GM12878 (cell line): ENCODE measurements around the gene SSBP3. TPM values are rescaled to one million over a fixed set of nuclear protein-coding genes. Genes with fewer than 3 reads are reported as not detected.

Experiments
- ATAC-seq: fragments of 200-7000 bp; cut with Tn5 transposase; 3 replicates; pipeline ENCODE4 v1.9.1; 2020; ENCODE audit warnings: mild to moderate bottlenecking, moderate library complexity
- BruUV-seq: library from RNA; stranded (reverse); fragments of 400-500 nt; replicated peaks from 2 replicates; lab custom pipeline; 2021; lab: Mats Ljungman, UMichigan
- CTCF ChIA-PET: fragments of 300-600 bp; sonication (Branson Sonifier 250); formaldehyde crosslinking; extraction: SDS; loops from one replicate; lab custom pipeline; 2021; ENCODE audit warnings: inconsistent platforms; lab: Yijun Ruan, JAX
- POLR2A ChIA-PET: fragments of 350-600 bp; formaldehyde crosslinking; extraction: SDS; loops from one replicate; lab custom pipeline; 2021; ENCODE audit warnings: inconsistent platforms; lab: Charles Lee
- RAD21 ChIA-PET: fragments of 300-600 bp; sonication (Branson Sonifier 250); formaldehyde crosslinking; loops from one replicate; lab custom pipeline; 2023; ENCODE audit warnings: antibody characterized with exemption; ENCODE audit not compliant: unreplicated experiment; lab: Charles Lee
- SMC1A ChIA-PET: fragments of 300-600 bp; sonication (Branson Sonifier 250); formaldehyde crosslinking; loops from one replicate; lab custom pipeline; 2023; ENCODE audit not compliant: unreplicated experiment, uncharacterized antibody; lab: Charles Lee
- DNase-seq: peaks from one replicate; pipeline ENCODE4 v3.0.0-alpha.2; 2011; ENCODE audit warnings: low read depth, low spot score
- FAIRE-seq: peaks from 3 replicates; lab custom pipeline; 2011; peaks lifted over from hg19 to GRCh38; lab: Jason Lieb, UNC
- H2AFZ ChIP-seq: 2 replicates; pipeline ENCODE4 v1.6.0; 2011; ENCODE audit warnings: low read depth, low read length, control low read depth; ENCODE audit not compliant: control insufficient read depth
- H3K27ac ChIP-seq: 2 replicates; pipeline ENCODE4 v1.5.1; 2011; ENCODE audit warnings: control low read depth; ENCODE audit not compliant: control insufficient read depth, insufficient read depth
- H3K27me3 ChIP-seq, 2 experiments: replicated peaks in 1 of 2; 2 replicates each; pipeline versions ENCODE4 v1.6.0 to v1.6.1; 2011; ENCODE audit warnings: low read length in 1 of 2; ENCODE audit not compliant: control insufficient read depth in 2 of 2, insufficient read depth in 2 of 2
- H3K36me3 ChIP-seq, 2 experiments: 2 replicates each; pipeline ENCODE4 v1.5.1; 2011; ENCODE audit warnings: low read length in 1 of 2; ENCODE audit not compliant: control insufficient read depth in 2 of 2, insufficient read depth in 2 of 2
- H3K4me1 ChIP-seq: 2 replicates; pipeline ENCODE4 v1.6.1; 2011; ENCODE audit warnings: mild to moderate bottlenecking, low read length, moderate library complexity, mixed read lengths; ENCODE audit not compliant: control insufficient read depth, insufficient read depth
- H3K4me2 ChIP-seq: 2 replicates; pipeline ENCODE4 v1.6.0; 2011; ENCODE audit warnings: control low read depth; ENCODE audit not compliant: control insufficient read depth, insufficient read depth
- H3K4me3 ChIP-seq: fragments of 200-600 bp; sonication (generic); 2 replicates; pipeline ENCODE4 v1.5.1; 2016
- H3K79me2 ChIP-seq: 2 replicates; pipeline ENCODE4 v1.6.0; 2011; ENCODE audit warnings: low read length; ENCODE audit not compliant: control insufficient read depth, insufficient read depth
- H3K9ac ChIP-seq: 2 replicates; pipeline ENCODE4 v1.8.0; 2011; ENCODE audit warnings: low read length, control low read depth, mixed read lengths; ENCODE audit not compliant: control insufficient read depth, insufficient read depth
- H3K9me3 ChIP-seq: replicated peaks from 3 replicates; pipeline ENCODE4 v1.5.1; 2011; ENCODE audit warnings: mild to moderate bottlenecking, low read length; ENCODE audit not compliant: control insufficient read depth, insufficient read depth
- H4K20me1 ChIP-seq: 2 replicates; pipeline ENCODE4 v1.6.0; 2011; ENCODE audit not compliant: control insufficient read depth, insufficient read depth
- GATAD2B ChIP-seq: fragments of 450-650 bp; conservative IDR thresholded peaks from 2 replicates; pipeline ENCODE4 v1.6.1; 2017; ENCODE audit warnings: low read depth, mild to moderate bottlenecking, moderate library complexity
- HDAC2 ChIP-seq: fragments of 200-600 bp; sonication (generic); IDR thresholded peaks from 2 replicates; pipeline ENCODE4 v1.6.1; 2017
- KAT2A ChIP-seq: conservative IDR thresholded peaks from 2 replicates; pipeline ENCODE4 v1.6.1; 2011; ENCODE audit warnings: low read depth, low read length; ENCODE audit not compliant: control insufficient read depth
- MEF2B ChIP-seq: fragments of 450-650 bp; IDR thresholded peaks from 2 replicates; pipeline ENCODE4 v1.6.1; 2018; ENCODE audit warnings: mild to moderate bottlenecking, moderate library complexity; ENCODE audit not compliant: partially characterized antibody, poor library complexity, severe bottlenecking
- MYC ChIP-seq: IDR thresholded peaks from 2 replicates; pipeline ENCODE4 v1.6.1; 2011; ENCODE audit warnings: mild to moderate bottlenecking, low read length, moderate library complexity, inconsistent platforms; ENCODE audit not compliant: insufficient read depth, insufficient replicate concordance, insufficient read length, severe bottlenecking
- POLR2AphosphoS2 ChIP-seq: IDR thresholded peaks from 2 replicates; pipeline ENCODE4 v1.6.1; 2011; ENCODE audit warnings: low read depth, mild to moderate bottlenecking, low read length, improper control_type of control experiment, moderate library complexity
- RUNX3 ChIP-seq: IDR thresholded peaks from 2 replicates; pipeline ENCODE4 v1.6.1; 2012; ENCODE audit warnings: low read length, inconsistent platforms
- SIX5 ChIP-seq: IDR thresholded peaks from 2 replicates; pipeline ENCODE4 v1.6.1; 2011; ENCODE audit warnings: mild to moderate bottlenecking, low read depth, low read length, moderate library complexity; ENCODE audit not compliant: severe bottlenecking
- SPI1 ChIP-seq: IDR thresholded peaks from 2 replicates; pipeline ENCODE4 v1.6.1; 2011; ENCODE audit warnings: low read depth, mild to moderate bottlenecking, low read length, moderate library complexity, borderline replicate concordance; ENCODE audit not compliant: insufficient read depth
- SRF ChIP-seq, 2 experiments: IDR thresholded peaks; 2 replicates each; pipeline ENCODE4 v1.6.1; 2011; ENCODE audit warnings: low read depth in 2 of 2, low read length in 2 of 2, mild to moderate bottlenecking in 1 of 2, moderate library complexity in 1 of 2
- STAT3 ChIP-seq: IDR thresholded peaks from 2 replicates; pipeline ENCODE4 v1.6.1; 2011; ENCODE audit warnings: low read depth, low read length, improper control_type of control experiment
- SUPT20H ChIP-seq: IDR thresholded peaks from 2 replicates; pipeline ENCODE4 v1.6.1; 2011; ENCODE audit warnings: low read depth, mild to moderate bottlenecking, low read length, moderate library complexity, borderline replicate concordance; ENCODE audit not compliant: control insufficient read depth
- TBL1XR1 ChIP-seq: IDR thresholded peaks from 2 replicates; pipeline ENCODE4 v1.6.1; 2012; ENCODE audit warnings: low read depth, low read length, improper control_type of control experiment
- ZSCAN29 ChIP-seq: fragments of 450-650 bp; IDR thresholded peaks from 2 replicates; pipeline ENCODE4 v1.6.1; 2017; ENCODE audit warnings: mild to moderate bottlenecking, moderate library complexity
- WGBS: methylation state at CpG from one replicate; pipeline ENCODE4 v1.1.6; 2016; ENCODE audit warnings: low lambda C conversion rate; ENCODE audit not compliant: insufficient replicate concordance, insufficient coverage; ENCODE audit errors: missing lambda C conversion rate; 5-methylcytosine and 5-hydroxymethylcytosine counted together
- in situ Hi-C: fragments of 300-500 bp; cut with MboI; formaldehyde crosslinking; loops from 9 replicates; pipeline ENCODE4 v1.14.3; 2018; ENCODE audit warnings: mixed read lengths
- intact Hi-C: fragments of 100-400 bp; cut with micrococcal nuclease; formaldehyde crosslinking; loops from one replicate; pipeline ENCODE4 v1.14.2; 2022; ENCODE audit not compliant: unreplicated experiment
- polyA plus RNA-seq, 11 experiments: library from polyadenylated mRNA; depleted of rRNA in 4 of 11; unstranded in 6 of 11; stranded (reverse) in 5 of 11; fragments of >200 nt; fragmentation: Nextera tagmentation in 4 of 11; fragmentation: Illumina TruSeq in 1 of 11; extraction: Ambion mirVana in 4 of 11; extraction: Trizol in 1 of 11; gene quantifications; 1 replicate in 1 of 11; 2 replicates in 10 of 11; pipeline versions ENCODE4 v1.2.1 to v1.2.3, GENCODE V29; 2011 to 2016; ENCODE audit warnings: inconsistent platforms in 2 of 11, missing spikeins in 2 of 11, low read depth in 1 of 11
- total RNA-seq, 4 experiments: library from RNA; depleted of rRNA in 3 of 4; stranded (reverse); fragments of >200 nt in 3 of 4; fragmentation: Illumina TruSeq in 1 of 4; extraction: Trizol in 1 of 4; gene quantifications; 2 replicates each; pipeline versions ENCODE4 v1.2.1 to v1.2.3, GENCODE V29; 2013 to 2021
- TF ChIP-seq, protein P1 (sequence below): fragments of 450-650 bp; formaldehyde crosslinking; IDR thresholded peaks from 2 replicates; pipeline ENCODE4 v1.4.0; 2022; ENCODE audit warnings: mild to moderate bottlenecking, moderate library complexity
- TF ChIP-seq, protein P2 (sequence below): fragments of 450-650 bp; IDR thresholded peaks from 2 replicates; pipeline ENCODE4 v1.6.1; 2016; ENCODE audit warnings: mild to moderate bottlenecking
- TF ChIP-seq, protein P3 (sequence below): IDR thresholded peaks from 2 replicates; pipeline ENCODE4 v1.6.1; 2011; ENCODE audit warnings: mild to moderate bottlenecking, low read depth, low read length, moderate library complexity; ENCODE audit not compliant: insufficient replicate concordance

Gene SSBP3
- total and polyA plus RNA-seq, 10 of the 15 experiments (the other 5 are each of a cell fraction or from before 2014, with no cell fraction given) = 4.1 to 51.7 (median 17.1) TPM

DNA sequence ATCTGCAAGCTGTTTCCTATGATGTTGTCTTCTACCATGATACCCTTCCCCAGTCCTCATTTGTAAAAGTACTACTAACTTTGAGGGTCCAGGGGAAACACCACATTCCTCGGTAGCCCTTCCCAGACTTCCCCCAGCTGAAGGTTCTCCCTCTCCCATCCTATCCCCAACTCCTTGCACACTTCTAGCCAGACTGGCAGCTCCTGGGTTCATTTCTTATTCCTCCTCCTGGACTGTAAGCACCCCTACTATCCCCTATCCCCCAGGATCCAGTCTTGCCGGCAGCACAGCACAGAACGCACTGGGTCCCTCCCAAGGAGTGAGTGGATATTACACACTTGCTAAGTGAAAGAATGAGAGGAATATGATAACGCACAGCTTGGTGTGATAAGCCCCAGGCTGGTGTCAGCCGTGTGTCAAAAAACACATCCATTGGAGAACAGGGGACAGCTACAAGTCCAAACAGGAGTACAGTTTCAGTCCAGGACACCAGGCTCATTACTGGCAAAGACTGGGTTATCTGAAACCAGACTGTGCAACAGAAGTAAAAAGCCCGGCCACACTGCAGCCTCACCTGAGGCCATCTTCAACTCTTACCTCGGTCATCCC lies 100.2 kb downstream of the SSBP3 start (continued):
- TF ChIP-seq, protein P1, sequence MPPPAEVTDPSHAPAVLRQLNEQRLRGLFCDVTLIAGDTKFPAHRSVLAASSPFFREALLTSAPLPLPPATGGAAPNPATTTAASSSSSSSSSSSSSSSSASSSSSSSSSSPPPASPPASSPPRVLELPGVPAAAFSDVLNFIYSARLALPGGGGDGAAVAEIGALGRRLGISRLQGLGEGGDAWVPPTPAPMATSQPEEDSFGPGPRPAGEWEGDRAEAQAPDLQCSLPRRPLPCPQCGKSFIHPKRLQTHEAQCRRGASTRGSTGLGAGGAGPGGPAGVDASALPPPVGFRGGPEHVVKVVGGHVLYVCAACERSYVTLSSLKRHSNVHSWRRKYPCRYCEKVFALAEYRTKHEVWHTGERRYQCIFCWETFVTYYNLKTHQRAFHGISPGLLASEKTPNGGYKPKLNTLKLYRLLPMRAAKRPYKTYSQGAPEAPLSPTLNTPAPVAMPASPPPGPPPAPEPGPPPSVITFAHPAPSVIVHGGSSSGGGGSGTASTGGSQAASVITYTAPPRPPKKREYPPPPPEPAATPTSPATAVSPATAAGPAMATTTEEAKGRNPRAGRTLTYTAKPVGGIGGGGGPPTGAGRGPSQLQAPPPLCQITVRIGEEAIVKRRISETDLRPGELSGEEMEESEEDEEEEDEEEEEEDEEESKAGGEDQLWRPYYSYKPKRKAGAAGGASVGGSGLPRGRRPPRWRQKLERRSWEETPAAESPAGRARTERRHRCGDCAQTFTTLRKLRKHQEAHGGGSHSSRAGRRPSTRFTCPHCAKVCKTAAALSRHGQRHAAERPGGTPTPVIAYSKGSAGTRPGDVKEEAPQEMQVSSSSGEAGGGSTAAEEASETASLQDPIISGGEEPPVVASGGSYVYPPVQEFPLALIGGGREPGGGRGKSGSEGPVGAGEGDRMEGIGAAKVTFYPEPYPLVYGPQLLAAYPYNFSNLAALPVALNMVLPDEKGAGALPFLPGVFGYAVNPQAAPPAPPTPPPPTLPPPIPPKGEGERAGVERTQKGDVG (CRISPR knock-in tag) = no peak

DNA sequence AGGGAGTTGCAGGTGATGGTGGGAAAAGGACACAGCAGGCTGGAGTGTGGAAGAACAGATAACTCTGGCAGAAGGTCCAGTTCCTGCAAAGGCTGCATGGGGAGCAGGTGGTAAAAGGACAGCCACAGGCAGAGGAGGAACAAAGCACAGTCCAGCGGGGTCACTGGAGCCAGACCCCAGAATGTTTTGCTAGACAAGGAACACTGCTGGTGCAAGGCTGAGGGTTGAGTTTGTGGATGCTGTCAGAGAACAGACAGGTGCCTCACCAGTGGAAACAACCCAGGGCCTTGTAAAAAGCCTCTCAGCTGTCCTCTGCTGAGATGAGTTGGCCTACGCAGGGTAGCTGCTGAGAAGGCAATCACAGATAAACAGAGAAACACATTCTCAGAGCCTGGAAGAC lies 101.7 kb downstream of the SSBP3 start:
- H3K4me1 ChIP-seq = no peaks in the 10 kb centered on the region
- WGBS = 97% methylated on average over 2 of the region's 2 CpGs
- intact Hi-C loops = no loop called here
- H4K20me1 ChIP-seq = no peaks in the 10 kb centered on the region
- no peak overlapping the region for H3K9ac ChIP-seq
- ChIA-PET RAD21 (no interaction called here), POLR2A (no interaction called here), CTCF (no interaction called here), SMC1A (interaction anchor here (1.6 kb wide), 1 partner anchor 17 kb away, joined by 4 read pairs; no protein-coding TSS in a partner anchor)
- DNase-seq (no peak), ATAC-seq (no peak), FAIRE-seq (no peak)
- no peak overlapping the region for H2AFZ ChIP-seq
- H3K27me3 ChIP-seq = no peaks in the 10 kb centered on the region
- H3K4me2 ChIP-seq = no peak overlapping the region
- H3K27ac ChIP-seq = no peak overlapping the region
- no peak overlapping the region for H3K4me3 ChIP-seq
- peaks cover 0 to 1% of the 10 kb centered on the region in 2 experiments; a peak in 3 of 4 replicates for H3K36me3 ChIP-seq
- H3K79me2 ChIP-seq = peaks cover 2% of the 10 kb centered on the region; the same call in 1 of the 2 replicates
- H3K9me3 ChIP-seq = no peaks in the 10 kb centered on the region
- BruUV-seq = no TSS peak
- in situ Hi-C loops = no loop called here
- TF ChIP-seq MEF2B (no peak), RUNX3 (no peak), SIX5 (no peak), MYC (no peak), ZSCAN29 (no peak), SUPT20H (no peak), KAT2A (no peak), GATAD2B (no peak), POLR2AphosphoS2 (no peak), HDAC2 (no peak), TBL1XR1 (no peak), SRF (IDR thresholded peaks at IDR 0.05; ENCODE audit: low read depth in 2 of 2, low read length in 2 of 2) (no peak), STAT3 (no peak), SPI1 (no peak)
- TF ChIP-seq, protein P2, sequence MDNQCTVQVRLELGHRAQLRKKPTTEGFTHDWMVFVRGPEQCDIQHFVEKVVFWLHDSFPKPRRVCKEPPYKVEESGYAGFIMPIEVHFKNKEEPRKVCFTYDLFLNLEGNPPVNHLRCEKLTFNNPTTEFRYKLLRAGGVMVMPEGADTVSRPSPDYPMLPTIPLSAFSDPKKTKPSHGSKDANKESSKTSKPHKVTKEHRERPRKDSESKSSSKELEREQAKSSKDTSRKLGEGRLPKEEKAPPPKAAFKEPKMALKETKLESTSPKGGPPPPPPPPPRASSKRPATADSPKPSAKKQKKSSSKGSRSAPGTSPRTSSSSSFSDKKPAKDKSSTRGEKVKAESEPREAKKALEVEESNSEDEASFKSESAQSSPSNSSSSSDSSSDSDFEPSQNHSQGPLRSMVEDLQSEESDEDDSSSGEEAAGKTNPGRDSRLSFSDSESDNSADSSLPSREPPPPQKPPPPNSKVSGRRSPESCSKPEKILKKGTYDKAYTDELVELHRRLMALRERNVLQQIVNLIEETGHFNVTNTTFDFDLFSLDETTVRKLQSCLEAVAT = no peak
- TF ChIP-seq, protein P3, sequence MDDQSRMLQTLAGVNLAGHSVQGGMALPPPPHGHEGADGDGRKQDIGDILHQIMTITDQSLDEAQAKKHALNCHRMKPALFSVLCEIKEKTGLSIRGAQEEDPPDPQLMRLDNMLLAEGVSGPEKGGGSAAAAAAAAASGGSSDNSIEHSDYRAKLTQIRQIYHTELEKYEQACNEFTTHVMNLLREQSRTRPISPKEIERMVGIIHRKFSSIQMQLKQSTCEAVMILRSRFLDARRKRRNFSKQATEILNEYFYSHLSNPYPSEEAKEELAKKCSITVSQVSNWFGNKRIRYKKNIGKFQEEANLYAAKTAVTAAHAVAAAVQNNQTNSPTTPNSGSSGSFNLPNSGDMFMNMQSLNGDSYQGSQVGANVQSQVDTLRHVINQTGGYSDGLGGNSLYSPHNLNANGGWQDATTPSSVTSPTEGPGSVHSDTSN = no peak
